ENCODE results near the gene HOXC5. TPM values are rescaled to one million over a fixed set of nuclear protein-coding genes. Genes with fewer than 3 reads are reported as not detected.

Gene HOXC5
- total RNA-seq, 1 experiment from 2014 or later, result 0.61 TPM

GRCh38 chr12:54014377-54015017 is 18.4 kb upstream of the HOXC5 start:
- Histone ChIP-seq H3K4me3 (no peak overlapping the region), H3K36me3 (ENCODE audit: low read depth) (no peaks in the 10 kb centered on the region), H3F3A (ENCODE audit: insufficient read depth, low read depth) (no peaks in the 10 kb centered on the region), H3K27me3 (ENCODE audit: insufficient read depth, low read depth) (no peaks in the 10 kb centered on the region), H3K4me1 (replicated peaks; ENCODE audit: insufficient read depth) (no peaks in the 10 kb centered on the region; the same call in 1 of the 2 replicates), H3K9me2 (ENCODE audit: insufficient read depth) (no peaks in the 10 kb centered on the region), H3K9me3 (ENCODE audit: insufficient read depth, low read depth) (no peaks in the 10 kb centered on the region), H2AFZ (no peak overlapping the region), H3K4me2 (no peak overlapping the region), H3K27ac (no peak overlapping the region), H3K79me2 (ENCODE audit: low read depth) (no peaks in the 10 kb centered on the region), H4K20me1 (ENCODE audit: insufficient read depth) (no peaks in the 10 kb centered on the region)
- ChIA-PET CTCF (no interaction called here), POLR2A (ENCODE audit: unreplicated experiment) (no interaction called here)
- DNase-seq, result no peak
- intact Hi-C loops (cut with micrococcal nuclease; ENCODE audit: unreplicated experiment), result no loop called here
- BruUV-seq (replicated peaks), result no TSS peak
- TF ChIP-seq EZH2 (IDR thresholded peaks at IDR 0.05; ENCODE audit: low read depth), result no peak
- TF ChIP-seq CTCF (conservative IDR thresholded peaks at IDR 0.05), result no peak

DNA sequence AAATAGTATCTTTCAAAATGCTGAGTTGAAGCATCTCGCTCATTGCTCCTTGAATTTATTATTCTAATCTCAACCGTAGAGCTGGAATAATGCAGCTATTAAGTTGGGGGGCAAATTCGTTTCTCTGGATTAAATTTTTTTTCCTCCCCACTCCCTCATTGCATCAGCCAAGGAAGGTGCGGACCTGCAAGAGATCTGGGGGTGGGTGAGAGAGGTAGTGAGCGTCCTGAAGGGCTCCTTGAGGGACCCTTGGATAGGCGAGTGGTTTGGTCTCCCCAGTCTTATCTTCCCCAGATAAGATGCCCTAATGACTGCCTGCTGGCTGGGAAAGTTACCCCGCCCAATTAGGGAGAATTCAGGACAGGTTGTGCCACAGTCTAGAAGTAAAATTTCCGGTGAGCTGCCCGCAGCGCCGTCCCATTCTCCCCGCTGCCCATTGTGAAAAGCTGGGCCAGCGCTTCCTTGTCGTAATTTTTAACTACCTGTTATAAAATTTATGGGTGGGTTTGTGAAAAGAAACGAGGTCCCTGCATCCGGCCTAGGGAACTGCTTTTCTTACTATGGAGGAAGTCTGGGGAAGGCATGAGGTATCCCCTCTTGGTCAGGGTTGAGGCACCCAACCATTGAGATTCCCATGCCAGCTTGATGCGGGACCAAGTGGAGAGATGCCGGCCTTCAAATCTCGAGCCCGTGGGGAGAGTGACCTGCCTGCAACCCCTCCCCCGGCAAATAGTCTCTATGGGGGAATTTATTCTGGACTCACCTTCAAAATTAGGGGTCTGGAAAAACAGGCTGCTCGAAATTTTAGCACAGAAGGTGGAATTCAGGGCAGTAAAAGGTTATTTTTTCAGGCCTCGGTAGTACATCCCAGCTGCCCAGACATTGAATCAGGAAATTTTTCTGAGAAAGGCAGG is 17.6 kb upstream of the HOXC5 start:
- no TSS peak for BruUV-seq (replicated peaks)
- no peaks in the 10 kb centered on the region; the same call in 1 of the 2 replicates for H3K4me1 ChIP-seq (replicated peaks; ENCODE audit: insufficient read depth)
- no peaks in the 10 kb centered on the region for H3K9me3 ChIP-seq (ENCODE audit: insufficient read depth, low read depth)
- no peak for DNase-seq
- H3K27me3 ChIP-seq (ENCODE audit: insufficient read depth, low read depth), result no peaks in the 10 kb centered on the region
- no peak overlapping the region for H3K4me3 ChIP-seq
- no peaks in the 10 kb centered on the region for H4K20me1 ChIP-seq (ENCODE audit: insufficient read depth)
- intact Hi-C loops (cut with micrococcal nuclease; ENCODE audit: unreplicated experiment), result no loop called here
- CTCF ChIA-PET, result interaction anchor here (0.6 kb wide), 1 partner anchor 264 kb away, joined by 6 read pairs; the partner anchor contains the start of gene CISTR
- POLR2A ChIA-PET (ENCODE audit: unreplicated experiment), result interaction anchor here (0.6 kb wide), 1 partner anchor 265 kb away, joined by 5 read pairs; the partner anchor contains the start of gene HNRNPA1
- no peaks in the 10 kb centered on the region for H3K79me2 ChIP-seq (ENCODE audit: low read depth)
- no peaks in the 10 kb centered on the region for H3F3A ChIP-seq (ENCODE audit: insufficient read depth, low read depth)
- H3K27ac ChIP-seq, result no peak overlapping the region
- no peaks in the 10 kb centered on the region for H3K36me3 ChIP-seq (ENCODE audit: low read depth)
- no peaks in the 10 kb centered on the region for H3K9me2 ChIP-seq (ENCODE audit: insufficient read depth)
- no peak overlapping the region for H2AFZ ChIP-seq
- no peak for TF ChIP-seq EZH2 (IDR thresholded peaks at IDR 0.05; ENCODE audit: low read depth)
- no peak for TF ChIP-seq CTCF (conservative IDR thresholded peaks at IDR 0.05)
- no peak overlapping the region for H3K4me2 ChIP-seq

DNA sequence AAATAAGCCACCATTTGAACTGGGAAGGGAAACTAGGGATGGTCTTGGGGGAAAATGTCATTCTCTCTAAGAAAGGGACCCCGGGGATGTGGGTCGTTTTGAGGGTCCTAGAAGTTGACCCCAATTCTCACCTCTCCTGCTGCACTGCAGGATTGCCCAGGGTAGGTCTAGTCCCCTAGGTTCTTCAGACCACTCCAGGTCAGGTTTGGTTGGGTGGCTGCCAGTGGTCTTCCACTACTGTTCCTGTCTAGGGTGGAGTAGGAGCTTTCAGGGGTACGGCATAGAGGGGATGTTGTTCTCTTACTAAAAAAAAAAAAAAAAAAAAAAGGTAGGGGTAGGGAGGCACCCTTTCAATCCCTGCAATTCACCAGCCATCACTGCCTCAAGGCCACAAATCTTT is 16.8 kb upstream of the HOXC5 start:
- H3K79me2 ChIP-seq (ENCODE audit: low read depth), result no peaks in the 10 kb centered on the region
- H3K4me2 ChIP-seq, result 0 out of 2 replicates have a peak overlapping the region, but pooled peaks have one; percentile 99
- H3K27me3 ChIP-seq (ENCODE audit: insufficient read depth, low read depth), result no peaks in the 10 kb centered on the region
- no TSS peak for BruUV-seq (replicated peaks)
- no peaks in the 10 kb centered on the region for H3K9me3 ChIP-seq (ENCODE audit: insufficient read depth, low read depth)
- H3F3A ChIP-seq (ENCODE audit: insufficient read depth, low read depth), result no peaks in the 10 kb centered on the region
- no peak for TF ChIP-seq CTCF (conservative IDR thresholded peaks at IDR 0.05)
- no peak for TF ChIP-seq EZH2 (IDR thresholded peaks at IDR 0.05; ENCODE audit: low read depth)
- no peak for DNase-seq
- no peak overlapping the region for H3K27ac ChIP-seq
- no peak overlapping the region for H3K4me3 ChIP-seq
- no peak overlapping the region for H2AFZ ChIP-seq
- POLR2A ChIA-PET (ENCODE audit: unreplicated experiment), result no interaction called here
- H3K4me1 ChIP-seq (replicated peaks; ENCODE audit: insufficient read depth), result no peaks in the 10 kb centered on the region; the same call in 1 of the 2 replicates
- H4K20me1 ChIP-seq (ENCODE audit: insufficient read depth), result no peaks in the 10 kb centered on the region
- intact Hi-C loops (cut with micrococcal nuclease; ENCODE audit: unreplicated experiment), result no loop called here
- no peaks in the 10 kb centered on the region for H3K36me3 ChIP-seq (ENCODE audit: low read depth)
- H3K9me2 ChIP-seq (ENCODE audit: insufficient read depth), result no peaks in the 10 kb centered on the region
- CTCF ChIA-PET, result interaction anchor here (0.5 to 0.6 kb wide), 3 partner anchors 264 to 363 kb away, joined by 4 to 6 read pairs (median 5); partner anchors contain the start of gene CISTR
